A549 (cell line): ENCODE measurements around the gene TUBGCP6. TPM values are rescaled to one million over a fixed set of nuclear protein-coding genes. Genes with fewer than 3 reads are reported as not detected.

Source experiments
- ATAC-seq, 2 experiments: fragments of 200-7000 bp in 1 of 2; fragments of >200 bp in 1 of 2; cut with Nextera tagmentation in 1 of 2; cut with Tn5 transposase in 1 of 2; 3 replicates each; pipeline versions ENCODE4 v1.8.0 to v1.9.1; 2018 to 2020; ENCODE audit warnings: mild to moderate bottlenecking in 1 of 2, moderate library complexity in 1 of 2
- CTCF ChIA-PET: fragments of 300-600 bp; sonication (Branson Sonifier 250); formaldehyde crosslinking; extraction: SDS; loops from one replicate; lab custom pipeline; 2021; ENCODE audit warnings: antibody characterized with exemption, inconsistent platforms; lab: Yijun Ruan, JAX
- POLR2A ChIA-PET: fragments of 350-600 bp; formaldehyde crosslinking; extraction: SDS; loops from one replicate; lab custom pipeline; 2021; ENCODE audit warnings: antibody characterized with exemption, inconsistent platforms; lab: Yijun Ruan, JAX
- DNase-seq, 2 experiments: peaks; one replicate each; pipeline versions ENCODE4 v3.0.0 to v3.0.0-alpha.2; 2011 to 2016; ENCODE audit warnings: low read depth in 1 of 2, low spot score in 1 of 2
- FAIRE-seq: peaks from 2 replicates; lab custom pipeline; 2011; peaks lifted over from hg19 to GRCh38; lab: Jason Lieb, UNC
- H3K27ac ChIP-seq, 2 experiments: fragments of >200 bp; sonication (Bioruptor Twin); formaldehyde crosslinking; 3 replicates each; pipeline ENCODE4 v1.5.1; 2016 to 2017
- H3K4me1 ChIP-seq: fragments of >200 bp; sonication (Bioruptor Twin); formaldehyde crosslinking; 3 replicates; pipeline ENCODE4 v1.6.1; 2016
- H3K4me2 ChIP-seq: fragments of >200 bp; sonication (Bioruptor Twin); formaldehyde crosslinking; 3 replicates; pipeline ENCODE4 v1.6.1; 2016
- H3K4me3 ChIP-seq: fragments of >200 bp; sonication (Bioruptor Twin); formaldehyde crosslinking; 3 replicates; pipeline ENCODE4 v1.5.1; 2016
- H3K9me3 ChIP-seq: fragments of >200 bp; sonication (Bioruptor Twin); formaldehyde crosslinking; 3 replicates; pipeline ENCODE4 v1.6.1; 2016
- ATOH8 ChIP-seq: fragments of 250-450 bp; sonication (Bioruptor Pico); IDR thresholded peaks from 2 replicates; pipeline ENCODE4 v1.5.0; 2020; ENCODE audit warnings: low read depth, mild to moderate bottlenecking, moderate library complexity
- CBX2 ChIP-seq: fragments of 200-600 bp; sonication (generic); IDR thresholded peaks from 2 replicates; pipeline ENCODE4 v1.6.1; 2016; ENCODE audit warnings: low read depth, mild to moderate bottlenecking, borderline replicate concordance
- CEBPB ChIP-seq, 2 experiments: fragments of >200 bp in 1 of 2; sonication (Bioruptor Twin) in 1 of 2; formaldehyde crosslinking in 1 of 2; IDR thresholded peaks; 2 replicates each; pipeline ENCODE4 v1.6.1; 2012 to 2016
- CHD2 ChIP-seq: fragments of 150-350 bp; IDR thresholded peaks from 2 replicates; pipeline ENCODE4 v1.6.1; 2014; ENCODE audit warnings: low read length; ENCODE audit not compliant: partially characterized antibody
- GATA3 ChIP-seq: IDR thresholded peaks from 2 replicates; pipeline ENCODE4 v1.6.1; 2012; ENCODE audit warnings: borderline replicate concordance
- HOXA7 ChIP-seq: fragments of 250-450 bp; sonication (Bioruptor Pico); IDR thresholded peaks from 2 replicates; pipeline ENCODE4 v1.5.0; 2020; ENCODE audit warnings: mild to moderate bottlenecking, moderate library complexity
- HOXB13 ChIP-seq: fragments of 250-450 bp; sonication (Bioruptor Pico); IDR thresholded peaks from 2 replicates; pipeline ENCODE4 v1.5.0; 2020; ENCODE audit warnings: low read depth, mild to moderate bottlenecking, moderate library complexity
- HOXB5 ChIP-seq: fragments of 250-450 bp; sonication (Bioruptor Pico); IDR thresholded peaks from 2 replicates; pipeline ENCODE4 v1.5.0; 2020; ENCODE audit warnings: mild to moderate bottlenecking, moderate library complexity
- JUN ChIP-seq, 2 experiments: fragments of >200 bp; sonication (Bioruptor Twin); formaldehyde crosslinking; IDR thresholded peaks; 2 replicates in 1 of 2; 3 replicates in 1 of 2; pipeline ENCODE4 v1.6.1; 2016 to 2017
- KDM1A ChIP-seq: fragments of 200-600 bp; sonication (generic); IDR thresholded peaks from 2 replicates; pipeline ENCODE4 v1.6.1; 2016; ENCODE audit warnings: low read depth, mild to moderate bottlenecking
- MAZ ChIP-seq: fragments of 150-350 bp; IDR thresholded peaks from 2 replicates; pipeline ENCODE4 v1.6.1; 2014; ENCODE audit warnings: antibody characterized with exemption, low read depth, low read length, borderline replicate concordance
- MYC ChIP-seq: IDR thresholded peaks from 2 replicates; pipeline ENCODE4 v1.6.1; 2012; ENCODE audit warnings: mild to moderate bottlenecking, inconsistent platforms, low read length, improper control_type of control experiment, borderline replicate concordance
- NFE2L2 ChIP-seq: fragments of 150-350 bp; conservative IDR thresholded peaks from 2 replicates; pipeline ENCODE4 v1.6.1; 2014; ENCODE audit warnings: low read length
- NPAS2 ChIP-seq: fragments of 250-450 bp; sonication (Bioruptor Pico); IDR thresholded peaks from 2 replicates; pipeline ENCODE4 v1.8.0; 2022; ENCODE audit warnings: mild to moderate bottlenecking, moderate library complexity, borderline replicate concordance
- PBX3 ChIP-seq: IDR thresholded peaks from 2 replicates; pipeline ENCODE4 v1.6.1; 2012
- RNF2 ChIP-seq: fragments of 200-600 bp; sonication (generic); IDR thresholded peaks from 2 replicates; pipeline ENCODE4 v1.6.1; 2016; ENCODE audit warnings: low read depth, mild to moderate bottlenecking, antibody characterized with exemption, moderate library complexity, borderline replicate concordance
- SMC3 ChIP-seq: fragments of >200 bp; sonication (Bioruptor Twin); formaldehyde crosslinking; IDR thresholded peaks from 3 replicates; pipeline ENCODE4 v1.6.1; 2018; ENCODE audit warnings: inconsistent platforms
- ZNF302 ChIP-seq: fragments of 250-450 bp; sonication (Bioruptor Pico); IDR thresholded peaks from 2 replicates; pipeline ENCODE4 v1.9.0; 2021; ENCODE audit warnings: inconsistent platforms, mild to moderate bottlenecking, moderate library complexity
- ZSCAN20 ChIP-seq: fragments of 250-450 bp; sonication (Bioruptor Pico); IDR thresholded peaks from 2 replicates; pipeline ENCODE4 v1.8.0; 2022; ENCODE audit warnings: mild to moderate bottlenecking, moderate library complexity
- WGBS: methylation state at CpG from one replicate; pipeline ENCODE4 v1.1.6; 2017; ENCODE audit errors: missing lambda C conversion rate; 5-methylcytosine and 5-hydroxymethylcytosine counted together
- polyA plus RNA-seq, 4 experiments: library from polyadenylated mRNA; depleted of rRNA in 3 of 4; stranded (reverse); fragments of >200 nt; fragmentation: RNase III in 1 of 4; extraction: RNeasy Plus Mini Kit Qiagen cat#74134 plus additional on column Dnase treatment in 1 of 4; gene quantifications; 2 replicates in 3 of 4; 3 replicates in 1 of 4; pipeline ENCODE4 v1.2.3, GENCODE V29; 2011 to 2017
- TF ChIP-seq, protein P1 (sequence below): fragments of 150-350 bp; IDR thresholded peaks from 2 replicates; pipeline ENCODE4 v1.6.1; 2014; ENCODE audit warnings: low read depth, mild to moderate bottlenecking, low read length
- TF ChIP-seq, protein P2 (sequence below): fragments of >200 bp; sonication (Bioruptor Twin); formaldehyde crosslinking; IDR thresholded peaks from 3 replicates; pipeline ENCODE4 v1.6.1; 2016
- TF ChIP-seq, protein P3 (sequence below): fragments of >200 bp; sonication (Bioruptor Twin); formaldehyde crosslinking; IDR thresholded peaks from 2 replicates; pipeline ENCODE4 v1.6.1; 2016

The TUBGCP6 gene
- polyA plus RNA-seq, 2 of the 4 experiments (the other 2 are of a cell fraction) = 6.5 to 14.2 TPM

DNA sequence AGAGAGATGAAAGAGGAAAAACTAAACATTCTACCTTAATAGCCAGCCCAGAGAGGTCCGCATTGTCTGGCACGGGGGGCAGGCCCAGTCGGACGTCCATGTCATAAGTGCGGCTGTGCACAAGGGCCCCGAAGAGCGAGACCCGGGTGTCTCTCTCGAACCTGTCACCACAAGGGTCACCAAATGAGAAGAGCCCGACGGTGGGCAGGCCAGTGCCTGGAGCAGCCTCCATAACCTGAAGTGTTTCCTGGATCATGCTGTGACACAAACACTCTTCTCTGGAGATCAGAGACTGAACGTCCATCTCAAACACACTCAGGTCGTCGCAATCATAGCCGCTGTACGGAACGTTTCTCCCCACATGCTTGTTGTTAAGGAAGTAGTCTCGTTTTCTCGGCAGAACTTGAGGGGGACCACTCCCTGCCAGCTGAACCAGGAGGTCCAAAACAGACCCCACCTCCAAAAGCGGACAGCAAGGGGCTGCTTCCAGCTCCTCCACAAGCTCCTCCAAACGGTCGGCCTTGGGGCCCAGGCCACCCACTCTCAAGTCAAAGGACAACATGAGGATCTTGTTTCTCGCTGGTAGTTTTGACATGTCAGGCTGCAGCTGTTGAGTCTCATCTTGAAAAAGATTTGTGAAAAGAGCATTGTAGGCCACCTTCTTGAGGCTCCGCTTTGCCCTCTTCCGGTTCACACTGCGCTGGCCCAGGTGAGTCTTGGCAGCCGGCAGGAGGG lies 971 bp downstream of the TUBGCP6 start:
- peak overlapping the region; percentile 98 for H3K4me2 ChIP-seq
- WGBS = 17% methylated on average over 27 of the region's 27 CpGs
- H3K4me1 ChIP-seq = peaks cover 21% of the 10 kb centered on the region; the same call in 2 of the 3 replicates
- FAIRE-seq (no peak), ATAC-seq (no peak; a peak in 2 of 6 replicates), DNase-seq (no peak)
- TF ChIP-seq, protein P1, sequence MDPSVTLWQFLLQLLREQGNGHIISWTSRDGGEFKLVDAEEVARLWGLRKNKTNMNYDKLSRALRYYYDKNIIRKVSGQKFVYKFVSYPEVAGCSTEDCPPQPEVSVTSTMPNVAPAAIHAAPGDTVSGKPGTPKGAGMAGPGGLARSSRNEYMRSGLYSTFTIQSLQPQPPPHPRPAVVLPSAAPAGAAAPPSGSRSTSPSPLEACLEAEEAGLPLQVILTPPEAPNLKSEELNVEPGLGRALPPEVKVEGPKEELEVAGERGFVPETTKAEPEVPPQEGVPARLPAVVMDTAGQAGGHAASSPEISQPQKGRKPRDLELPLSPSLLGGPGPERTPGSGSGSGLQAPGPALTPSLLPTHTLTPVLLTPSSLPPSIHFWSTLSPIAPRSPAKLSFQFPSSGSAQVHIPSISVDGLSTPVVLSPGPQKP = no peak
- no peak for TF ChIP-seq MYC
- TF ChIP-seq PBX3 = no peak
- no peak for TF ChIP-seq HOXB5
- no peak for TF ChIP-seq HOXB13 (CRISPR knock-in tag)
- no peak for TF ChIP-seq JUN (IDR thresholded peaks at IDR 0.05)
- TF ChIP-seq GATA3 = no peak
- TF ChIP-seq KDM1A = no peak
- TF ChIP-seq ZNF302 (CRISPR knock-in tag) = no peak
- no peak for TF ChIP-seq MAZ
- no peak for TF ChIP-seq ZSCAN20 (CRISPR knock-in tag)
- ChIA-PET POLR2A (no interaction called here), CTCF (interaction anchor here (0.7 to 2.0 kb wide), 6 partner anchors 8 to 377 kb away, joined by 3 to 5 read pairs (median 3); no protein-coding TSS in a partner anchor)
- H3K9me3 ChIP-seq = no peaks in the 10 kb centered on the region
- H3K27ac ChIP-seq = peak overlapping the region; percentile 88 to 96
- H3K4me3 ChIP-seq = peak overlapping the region; percentile 97

GRCh38 chr22:50242406-50242949 lies 2.3 kb downstream of the TUBGCP6 start:
- TF ChIP-seq CEBPB (IDR thresholded peaks at IDR 0.05) (no peak), CHD2 (no peak), NFE2L2 (no peak), GATA3 (no peak), HOXA7 (CRISPR knock-in tag) (no peak), CBX2 (no peak), HOXB5 (no peak), ATOH8 (CRISPR knock-in tag) (no peak), SMC3 (no peak), RNF2 (no peak), NPAS2 (CRISPR knock-in tag) (no peak)
- TF ChIP-seq, protein P2, sequence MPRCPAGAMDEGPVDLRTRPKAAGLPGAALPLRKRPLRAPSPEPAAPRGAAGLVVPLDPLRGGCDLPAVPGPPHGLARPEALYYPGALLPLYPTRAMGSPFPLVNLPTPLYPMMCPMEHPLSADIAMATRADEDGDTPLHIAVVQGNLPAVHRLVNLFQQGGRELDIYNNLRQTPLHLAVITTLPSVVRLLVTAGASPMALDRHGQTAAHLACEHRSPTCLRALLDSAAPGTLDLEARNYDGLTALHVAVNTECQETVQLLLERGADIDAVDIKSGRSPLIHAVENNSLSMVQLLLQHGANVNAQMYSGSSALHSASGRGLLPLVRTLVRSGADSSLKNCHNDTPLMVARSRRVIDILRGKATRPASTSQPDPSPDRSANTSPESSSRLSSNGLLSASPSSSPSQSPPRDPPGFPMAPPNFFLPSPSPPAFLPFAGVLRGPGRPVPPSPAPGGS = no peak
- TF ChIP-seq, protein P3, sequence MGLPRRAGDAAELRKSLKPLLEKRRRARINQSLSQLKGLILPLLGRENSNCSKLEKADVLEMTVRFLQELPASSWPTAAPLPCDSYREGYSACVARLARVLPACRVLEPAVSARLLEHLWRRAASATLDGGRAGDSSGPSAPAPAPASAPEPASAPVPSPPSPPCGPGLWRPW = no peak
- ChIA-PET POLR2A (no interaction called here), CTCF (interaction anchor here (0.6 to 2.9 kb wide), 11 partner anchors 9 to 285 kb away, joined by 3 to 19 read pairs (median 4); partner anchors contain the start of gene DENND6B)
- H3K27ac ChIP-seq = no peak overlapping the region
- WGBS = 82% methylated on average over 13 of the region's 14 CpGs
- no peak for ATAC-seq
- peaks cover 21% of the 10 kb centered on the region; the same call in 2 of the 3 replicates for H3K4me1 ChIP-seq
- no peaks in the 10 kb centered on the region for H3K9me3 ChIP-seq
- FAIRE-seq = no peak
- no peak overlapping the region for H3K4me3 ChIP-seq
- H3K4me2 ChIP-seq = peak overlapping the region; percentile 98
- no peak for DNase-seq
